Erythroblast (primary cell): ENCODE data around the gene KLHL15.

Experiments
- GATA1 ChIP-seq: IDR thresholded peaks from 2 replicates; pipeline ENCODE4 v1.6.1; 2011; ENCODE audit warnings: low read depth, mild to moderate bottlenecking, control low read depth, low read length, moderate library complexity
- POLR2A ChIP-seq: IDR thresholded peaks from 2 replicates; pipeline ENCODE4 v1.6.1; 2011; ENCODE audit warnings: mild to moderate bottlenecking, low read length

GRCh38 chrX:24014388-24015018 lies 12.5 kb downstream of the KLHL15 start:
- TF ChIP-seq POLR2A (no peak), GATA1 (no peak)
